ENCODE data around the gene KLK12. TPM values are rescaled to one million over a fixed set of nuclear protein-coding genes. Genes with fewer than 3 reads are reported as not detected.

Gene KLK12
- total RNA-seq, result not detected
- total RNA-seq (2013), result not detected
- 0 reads per million in 29 experiments for total RNA-seq

- Mint-ChIP-seq H3K27me3 (peaks cover 20 to 36% of the 10 kb centered on the region in 2 donors), H3K27ac (no peak within 1 kb of the TSS), H3K9me3 (no peaks in the 10 kb centered on the region), H3K36me3 (no peaks in the 10 kb centered on the region), H3K4me3 (no peak within 1 kb of the TSS), H3K4me1 (no peaks in the 10 kb centered on the region)
- POLR2A ChIA-PET, result no interaction called here
- ATAC-seq (replicated peaks in 1 of 4) (no peak), DNase-seq (no peak)
- Histone ChIP-seq H3K4me3 (ENCODE audit: control insufficient read depth in 1 of 2, extremely low read depth in 1 of 2, low read length in 1 of 2) (no peak within 1 kb of the TSS), H3K9me3 (no peaks in the 10 kb centered on the region), H3K36me3 (ENCODE audit: control insufficient read depth in 2 of 2, extremely low read depth in 1 of 2, insufficient read depth in 1 of 2, low read length in 1 of 2) (no peaks in the 10 kb centered on the region), H3K27ac (ENCODE audit: low read length) (no peak within 1 kb of the TSS), H3K27me3 (replicated peaks in 1 of 2; ENCODE audit: control insufficient read depth in 2 of 2, extremely low read depth in 1 of 2, insufficient read depth in 2 of 2, low read length in 1 of 2) (peaks cover 0 to 28% of the 10 kb centered on the region in 2 experiments), H3K4me1 (ENCODE audit: control insufficient read depth in 1 of 2, extremely low read depth in 1 of 2, insufficient read depth in 2 of 2, low read length in 2 of 2) (no peaks in the 10 kb centered on the region)
- WGBS (ENCODE audit: insufficient coverage), result 46% methylated on average over 6 of the region's 11 CpGs
- CTCF ChIA-PET, result no interaction called here
Measured at GRCh38 chr19:51034704-51035103, at the start of gene KLK12. Gene KLK12, minus strand, starts transcription at chr19:51035002. Its CDS starts 381 bp downstream, at chr19:51034621.

- ChIA-PET CTCF (no interaction called here), POLR2A (no interaction called here)
- Mint-ChIP-seq H3K36me3 (no peaks in the 10 kb centered on the region), H3K4me1 (no peaks in the 10 kb centered on the region), H3K27ac (no peak overlapping the region), H3K4me3 (no peak overlapping the region), H3K27me3 (peaks cover 16% of the 10 kb centered on the region in 2 donors), H3K9me3 (no peaks in the 10 kb centered on the region)
- H3K4me3 ChIP-seq (ENCODE audit: control insufficient read depth in 1 of 2, extremely low read depth in 1 of 2, low read length in 1 of 2), result no peak overlapping the region
- no peaks in the 10 kb centered on the region for H3K9me3 ChIP-seq
- no peaks in the 10 kb centered on the region for H3K4me1 ChIP-seq (ENCODE audit: control insufficient read depth in 1 of 2, extremely low read depth in 1 of 2, insufficient read depth in 2 of 2, low read length in 2 of 2)
- WGBS (ENCODE audit: insufficient coverage), result 82% methylated on average over 4 of the region's 7 CpGs
- H3K36me3 ChIP-seq (ENCODE audit: control insufficient read depth in 2 of 2, extremely low read depth in 1 of 2, insufficient read depth in 1 of 2, low read length in 1 of 2), result peaks cover 0 to 2% of the 10 kb centered on the region in 2 donors
- peaks cover 0 to 17% of the 10 kb centered on the region in 2 experiments for H3K27me3 ChIP-seq (replicated peaks in 1 of 2; ENCODE audit: control insufficient read depth in 2 of 2, extremely low read depth in 1 of 2, insufficient read depth in 2 of 2, low read length in 1 of 2)
- H3K27ac ChIP-seq (ENCODE audit: low read length), result no peak overlapping the region
- DNase-seq (no peak), ATAC-seq (replicated peaks in 1 of 4) (no peak)
Measured at GRCh38 chr19:51084505-51084904, 49.7 kb upstream of the KLK12 start.

- ATAC-seq (replicated peaks in 1 of 4), result no peak
- 72% methylated on average over 9 of the region's 14 CpGs for WGBS (ENCODE audit: insufficient coverage)
- Histone ChIP-seq H3K4me1 (ENCODE audit: control insufficient read depth in 1 of 2, extremely low read depth in 1 of 2, insufficient read depth in 2 of 2, low read length in 2 of 2) (no peaks in the 10 kb centered on the region), H3K4me3 (ENCODE audit: control insufficient read depth in 1 of 2, extremely low read depth in 1 of 2, low read length in 1 of 2) (no peak overlapping the region), H3K27ac (ENCODE audit: low read length) (no peak overlapping the region), H3K27me3 (replicated peaks in 1 of 2; ENCODE audit: control insufficient read depth in 2 of 2, extremely low read depth in 1 of 2, insufficient read depth in 2 of 2, low read length in 1 of 2) (peaks cover 0 to 18% of the 10 kb centered on the region in 2 experiments), H3K36me3 (ENCODE audit: control insufficient read depth in 2 of 2, extremely low read depth in 1 of 2, insufficient read depth in 1 of 2, low read length in 1 of 2) (peaks cover 0 to 2% of the 10 kb centered on the region in 2 donors), H3K9me3 (no peaks in the 10 kb centered on the region)
- H3K36me3 Mint-ChIP-seq, result no peaks in the 10 kb centered on the region
- no peaks in the 10 kb centered on the region for H3K9me3 Mint-ChIP-seq
- H3K4me1 Mint-ChIP-seq, result no peaks in the 10 kb centered on the region
- H3K27ac Mint-ChIP-seq, result no peak overlapping the region
- DNase-seq, result no peak
- ChIA-PET CTCF (no interaction called here), POLR2A (no interaction called here)
- peaks cover 16% of the 10 kb centered on the region in 2 donors for H3K27me3 Mint-ChIP-seq
- no peak overlapping the region for H3K4me3 Mint-ChIP-seq
Measured at GRCh38 chr19:51083783-51084182, 49.0 kb upstream of the KLK12 start.

- Histone ChIP-seq H3K36me3 (ENCODE audit: control insufficient read depth in 2 of 2, extremely low read depth in 1 of 2, insufficient read depth in 1 of 2, low read length in 1 of 2) (peaks cover 0 to 2% of the 10 kb centered on the region in 2 donors), H3K4me3 (ENCODE audit: control insufficient read depth in 1 of 2, extremely low read depth in 1 of 2, low read length in 1 of 2) (no peak overlapping the region), H3K27ac (ENCODE audit: low read length) (no peak overlapping the region), H3K4me1 (ENCODE audit: control insufficient read depth in 1 of 2, extremely low read depth in 1 of 2, insufficient read depth in 2 of 2, low read length in 2 of 2) (no peaks in the 10 kb centered on the region), H3K9me3 (no peaks in the 10 kb centered on the region), H3K27me3 (replicated peaks in 1 of 2; ENCODE audit: control insufficient read depth in 2 of 2, extremely low read depth in 1 of 2, insufficient read depth in 2 of 2, low read length in 1 of 2) (peaks cover 0 to 19% of the 10 kb centered on the region in 2 experiments)
- Mint-ChIP-seq H3K27me3 (peaks cover 16% of the 10 kb centered on the region in 2 donors), H3K36me3 (no peaks in the 10 kb centered on the region), H3K27ac (no peak overlapping the region), H3K4me1 (no peaks in the 10 kb centered on the region), H3K9me3 (no peaks in the 10 kb centered on the region), H3K4me3 (no peak overlapping the region)
- ChIA-PET POLR2A (no interaction called here), CTCF (no interaction called here)
- ATAC-seq (replicated peaks in 1 of 4), result no peak
- DNase-seq, result no peak
- WGBS (ENCODE audit: insufficient coverage), result 40% methylated on average over 4 of the region's 4 CpGs
Measured at GRCh38 chr19:51083181-51083580, 48.4 kb upstream of the KLK12 start.

GRCh38 chr19:51082611-51083010 lies 47.8 kb upstream of the KLK12 start, which contains the start of gene KLK14:
Gene KLK14, minus strand, starts transcription at chr19:51082887. Its CDS starts 273 bp downstream, at chr19:51082614.
- ChIA-PET POLR2A (no interaction called here), CTCF (no interaction called here)
- WGBS (ENCODE audit: insufficient coverage), result 80% methylated on average over 1 of the region's 7 CpGs
- Histone ChIP-seq H3K27ac (ENCODE audit: low read length) (no peak within 1 kb of the TSS), H3K4me1 (ENCODE audit: control insufficient read depth in 1 of 2, extremely low read depth in 1 of 2, insufficient read depth in 2 of 2, low read length in 2 of 2) (no peaks in the 10 kb centered on the region), H3K4me3 (ENCODE audit: control insufficient read depth in 1 of 2, extremely low read depth in 1 of 2, low read length in 1 of 2) (no peak within 1 kb of the TSS), H3K9me3 (no peaks in the 10 kb centered on the region), H3K27me3 (replicated peaks in 1 of 2; ENCODE audit: control insufficient read depth in 2 of 2, extremely low read depth in 1 of 2, insufficient read depth in 2 of 2, low read length in 1 of 2) (peaks cover 0 to 22% of the 10 kb centered on the region in 2 experiments), H3K36me3 (ENCODE audit: control insufficient read depth in 2 of 2, extremely low read depth in 1 of 2, insufficient read depth in 1 of 2, low read length in 1 of 2) (peaks cover 0 to 2% of the 10 kb centered on the region in 2 donors)
- Mint-ChIP-seq H3K4me3 (no peak within 1 kb of the TSS), H3K27me3 (peaks cover 16% of the 10 kb centered on the region in 2 donors), H3K9me3 (no peaks in the 10 kb centered on the region), H3K36me3 (no peaks in the 10 kb centered on the region), H3K27ac (no peak within 1 kb of the TSS), H3K4me1 (no peaks in the 10 kb centered on the region)
- DNase-seq (no peak), ATAC-seq (replicated peaks in 1 of 4) (no peak)

- Mint-ChIP-seq H3K27me3 (peaks cover 16% of the 10 kb centered on the region in 2 donors), H3K36me3 (no peaks in the 10 kb centered on the region), H3K27ac (no peak overlapping the region), H3K4me1 (no peaks in the 10 kb centered on the region), H3K4me3 (no peak overlapping the region), H3K9me3 (no peaks in the 10 kb centered on the region)
- ATAC-seq (replicated peaks in 1 of 4) (no peak), DNase-seq (no peak)
- Histone ChIP-seq H3K4me3 (ENCODE audit: control insufficient read depth in 1 of 2, extremely low read depth in 1 of 2, low read length in 1 of 2) (no peak overlapping the region), H3K27me3 (replicated peaks in 1 of 2; ENCODE audit: control insufficient read depth in 2 of 2, extremely low read depth in 1 of 2, insufficient read depth in 2 of 2, low read length in 1 of 2) (peaks cover 0 to 24% of the 10 kb centered on the region in 2 experiments), H3K9me3 (no peaks in the 10 kb centered on the region), H3K27ac (ENCODE audit: low read length) (no peak overlapping the region), H3K36me3 (ENCODE audit: control insufficient read depth in 2 of 2, extremely low read depth in 1 of 2, insufficient read depth in 1 of 2, low read length in 1 of 2) (peaks cover 0 to 2% of the 10 kb centered on the region in 2 donors), H3K4me1 (ENCODE audit: control insufficient read depth in 1 of 2, extremely low read depth in 1 of 2, insufficient read depth in 2 of 2, low read length in 2 of 2) (no peaks in the 10 kb centered on the region)
- ChIA-PET POLR2A (no interaction called here), CTCF (no interaction called here)
- 91% methylated on average over 12 of the region's 14 CpGs for WGBS (ENCODE audit: insufficient coverage)
Measured at GRCh38 chr19:51081476-51081875, 46.7 kb upstream of the KLK12 start.

All from T-cell (primary cell).